GM12801 (cell line): ENCODE data around the gene OSBPL6.

Source experiments
- TF ChIP-seq, protein P1 (sequence below): IDR thresholded peaks from one replicate; pipeline ENCODE4 v1.5.1; 2011; ENCODE audit warnings: control low read depth; ENCODE audit not compliant: insufficient read length; ENCODE audit errors: extremely low read depth

The OSBPL6 gene

GRCh38 chr2:178436662-178437061, 242.3 kb downstream of the OSBPL6 start:
- TF ChIP-seq, protein P1, sequence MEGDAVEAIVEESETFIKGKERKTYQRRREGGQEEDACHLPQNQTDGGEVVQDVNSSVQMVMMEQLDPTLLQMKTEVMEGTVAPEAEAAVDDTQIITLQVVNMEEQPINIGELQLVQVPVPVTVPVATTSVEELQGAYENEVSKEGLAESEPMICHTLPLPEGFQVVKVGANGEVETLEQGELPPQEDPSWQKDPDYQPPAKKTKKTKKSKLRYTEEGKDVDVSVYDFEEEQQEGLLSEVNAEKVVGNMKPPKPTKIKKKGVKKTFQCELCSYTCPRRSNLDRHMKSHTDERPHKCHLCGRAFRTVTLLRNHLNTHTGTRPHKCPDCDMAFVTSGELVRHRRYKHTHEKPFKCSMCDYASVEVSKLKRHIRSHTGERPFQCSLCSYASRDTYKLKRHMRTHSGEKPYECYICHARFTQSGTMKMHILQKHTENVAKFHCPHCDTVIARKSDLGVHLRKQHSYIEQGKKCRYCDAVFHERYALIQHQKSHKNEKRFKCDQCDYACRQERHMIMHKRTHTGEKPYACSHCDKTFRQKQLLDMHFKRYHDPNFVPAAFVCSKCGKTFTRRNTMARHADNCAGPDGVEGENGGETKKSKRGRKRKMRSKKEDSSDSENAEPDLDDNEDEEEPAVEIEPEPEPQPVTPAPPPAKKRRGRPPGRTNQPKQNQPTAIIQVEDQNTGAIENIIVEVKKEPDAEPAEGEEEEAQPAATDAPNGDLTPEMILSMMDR, result no peak

DNA sequence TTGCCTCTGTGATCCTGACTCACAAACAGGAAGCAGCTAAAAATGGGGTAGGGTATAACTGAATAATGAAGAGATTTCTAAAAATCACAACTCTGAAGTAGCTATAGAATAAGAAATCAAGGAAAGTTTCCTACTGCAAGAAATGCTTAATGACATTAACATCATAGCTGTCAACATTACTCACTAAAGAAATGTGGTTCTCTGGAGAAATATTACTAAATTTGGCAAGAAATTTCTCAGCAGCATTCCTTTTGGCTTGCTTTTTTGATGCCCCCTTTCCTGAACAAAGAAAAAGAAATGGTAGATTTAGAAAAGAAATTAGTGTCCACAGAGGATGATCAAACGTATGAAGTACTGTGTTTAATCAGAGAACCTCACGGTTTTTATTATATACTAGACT, 247.1 kb downstream of the OSBPL6 start:
- TF ChIP-seq, protein P1, result no peak

GRCh38 chr2:178448968-178449661, 254.8 kb downstream of the OSBPL6 start:
- TF ChIP-seq, protein P1, result no peak

DNA sequence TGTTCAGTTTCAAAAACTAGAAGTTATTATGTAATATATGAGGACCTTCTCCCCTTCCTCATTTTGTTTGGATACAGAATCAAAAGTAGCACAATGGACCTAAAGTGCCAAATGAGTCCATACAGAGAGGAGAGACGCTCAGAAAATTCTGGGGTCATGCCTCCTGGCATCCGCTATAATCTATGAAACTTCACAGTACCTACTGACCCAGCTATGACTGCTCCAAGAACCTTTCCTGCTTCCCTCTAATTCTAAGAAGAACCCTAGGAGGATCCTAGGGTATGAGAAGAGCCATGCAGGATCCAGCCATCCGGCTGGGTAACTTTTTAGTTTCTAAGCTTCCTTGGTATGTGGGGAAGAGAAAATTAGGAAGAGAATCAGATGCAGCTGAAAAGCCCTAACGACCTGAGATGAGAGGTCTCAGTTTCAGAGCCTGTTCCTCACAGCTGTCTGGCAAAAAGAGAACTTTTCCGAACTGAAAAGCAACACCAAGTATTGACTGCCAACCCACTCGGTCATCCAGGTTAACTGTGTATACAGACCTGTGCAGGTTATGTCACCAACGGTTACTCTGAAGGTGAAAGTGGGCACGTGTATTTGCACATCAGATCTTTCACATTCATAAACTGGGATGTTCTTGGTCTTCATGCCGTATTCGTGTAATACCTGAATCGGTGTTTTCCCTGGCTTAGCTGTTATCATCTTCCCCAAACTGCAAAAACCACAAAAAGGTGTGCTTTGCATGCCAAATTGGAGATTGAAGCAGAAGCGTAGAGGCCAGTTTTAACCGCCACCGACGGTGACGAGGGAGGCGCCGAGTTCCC, 255.6 kb downstream of the OSBPL6 start:
- TF ChIP-seq, protein P1, result no peak

- TF ChIP-seq, protein P1, result no peak
Measured at GRCh38 chr2:178450524-178450773, 256.1 kb downstream of the OSBPL6 start.

DNA sequence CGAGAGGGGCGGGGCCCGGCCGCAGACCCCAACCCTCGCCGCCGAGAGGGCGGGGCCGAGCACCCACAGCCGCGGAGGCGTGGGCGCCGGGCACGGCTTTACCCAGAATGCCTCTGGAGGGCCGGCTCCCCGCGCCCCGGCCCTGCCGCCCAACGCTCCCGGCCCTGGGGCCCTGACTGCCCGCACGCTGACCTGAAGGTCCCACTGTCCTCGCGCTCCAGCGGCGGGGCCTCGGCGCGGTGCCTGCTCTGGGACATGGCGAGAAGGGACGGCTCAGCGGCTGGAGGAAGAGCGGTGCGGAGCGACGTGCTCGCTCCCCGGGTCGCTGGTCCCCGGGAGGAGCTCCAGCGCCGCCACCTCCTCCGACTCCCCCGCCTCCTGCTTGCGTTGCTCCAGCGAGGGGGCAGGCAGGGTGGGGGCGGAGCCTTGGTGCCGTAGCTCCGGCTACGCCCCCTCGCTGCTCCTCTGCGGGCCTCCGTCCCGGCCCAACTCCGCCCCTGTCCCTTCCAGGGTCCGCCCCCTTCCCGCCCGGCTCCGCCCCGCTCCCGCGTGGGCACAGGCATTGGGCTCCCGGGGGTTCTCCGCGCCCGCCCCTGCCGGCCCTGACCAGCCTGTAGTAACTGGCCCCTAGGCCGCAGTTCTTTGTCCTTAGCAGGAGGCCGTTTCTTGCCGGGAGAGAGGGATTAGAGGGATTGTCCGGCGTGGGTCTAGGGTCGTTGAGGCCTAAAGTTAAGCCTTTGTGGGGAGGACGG, 256.6 kb downstream of the OSBPL6 start, which contains the start of the genes PJVK and PRKRA:
Gene PJVK, plus strand, starts transcription at position 605 of the 752 bp plus-strand sequence. CDS start 2,032 bp downstream, outside the sequence.
Gene PRKRA, minus strand, starts transcription at position 402 of the 752 bp plus-strand sequence. Its CDS starts 145 bp downstream, at position 257.
- TF ChIP-seq, protein P1, result no peak

DNA sequence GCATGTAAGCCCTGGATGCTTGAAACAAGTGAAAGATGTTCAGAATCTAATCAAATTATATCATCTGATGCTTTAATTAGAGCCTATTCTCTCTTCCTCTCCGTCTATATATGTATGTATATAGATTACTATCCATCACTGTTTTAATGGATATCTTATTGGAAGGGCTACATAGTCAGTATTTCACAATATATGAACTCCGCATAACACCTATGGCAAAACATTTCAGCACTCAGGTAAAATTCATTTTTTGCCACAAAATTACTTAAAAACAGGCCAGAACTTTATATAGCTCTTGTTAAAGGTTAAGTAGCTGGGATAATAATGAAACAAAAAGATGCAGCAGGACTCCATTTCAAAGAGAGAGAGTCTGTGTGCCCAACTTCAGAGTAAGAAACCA, 258.0 kb downstream of the OSBPL6 start:
- TF ChIP-seq, protein P1, result no peak
